Activated CD8-positive, alpha-beta memory T cell treated with anti-CD3 and anti-CD28 coated beads for 24 hours (primary cell): Measurements from ENCODE around the gene ZAR1.

Experiments
- DNase-seq: peaks from one replicate; pipeline ENCODE4 v3.0.0-alpha.2; 2020

ZAR1 gene

GRCh38 chr4:48490680-48491513 is 845 bp downstream of the ZAR1 start:
- DNase-seq, result no peak

GRCh38 chr4:48491514-48492176 is 1.6 kb downstream of the ZAR1 start:
- DNase-seq, result no peak

GRCh38 chr4:48493452-48494100 is 3.5 kb downstream of the ZAR1 start:
- DNase-seq, result no peak

GRCh38 chr4:48495941-48496340 is 5.9 kb downstream of the ZAR1 start:
- no peak for DNase-seq

GRCh38 chr4:48498895-48499294 is 8.8 kb downstream of the ZAR1 start:
- DNase-seq, result no peak

- DNase-seq, result no peak
Measured at GRCh38 chr4:48499551-48500066, 9.6 kb downstream of the ZAR1 start.

- no peak for DNase-seq
Measured at GRCh38 chr4:48503233-48504025, 13.4 kb downstream of the ZAR1 start.

GRCh38 chr4:48504026-48504330 is 13.9 kb downstream of the ZAR1 start:
- no peak for DNase-seq

GRCh38 chr4:48504352-48504751 is 14.3 kb downstream of the ZAR1 start:
- DNase-seq, result no peak

- no peak for DNase-seq
Measured at GRCh38 chr4:48506716-48507115, 16.7 kb downstream of the ZAR1 start.

- no peak for DNase-seq
Measured at GRCh38 chr4:48509543-48509942, 19.5 kb downstream of the ZAR1 start.

- no peak for DNase-seq
Measured at GRCh38 chr4:48518143-48518542, 28.1 kb downstream of the ZAR1 start.

GRCh38 chr4:48526406-48526805 is 36.4 kb downstream of the ZAR1 start:
- DNase-seq, result no peak

GRCh38 chr4:48538358-48538757 is 48.3 kb downstream of the ZAR1 start:
- no peak for DNase-seq

GRCh38 chr4:48539597-48539996 is 49.5 kb downstream of the ZAR1 start:
- no peak for DNase-seq

- no peak for DNase-seq
Measured at GRCh38 chr4:48542888-48543287, 52.8 kb downstream of the ZAR1 start.

- DNase-seq, result no peak
Measured at GRCh38 chr4:48543796-48544195, 53.7 kb downstream of the ZAR1 start.
